Adrenal gland (tissue), 12 donors: ENCODE data around the gene MAGOH. TPM values are rescaled to one million over a fixed set of nuclear protein-coding genes. Genes with fewer than 3 reads are reported as not detected.

Experiments used
- DNase-seq, 7 donors: peaks; one replicate each; pipeline ENCODE4 v3.0.0-alpha.2; 2019 to 2020
- H3K27ac ChIP-seq, 5 donors: fragments of 200-600 bp; sonication (generic) in 4 of 5; 1 replicate in 3 of 5; 2 replicates in 2 of 5; pipeline versions ENCODE4 v1.5.1 to v1.8.0; 2016 to 2020; ENCODE audit warnings: mild to moderate bottlenecking in 1 of 5
- H3K27me3 ChIP-seq: fragments of 200-600 bp; 2 replicates; pipeline ENCODE4 v1.8.0; 2021
- H3K36me3 ChIP-seq, 2 donors: fragments of 200-600 bp; replicated peaks in 1 of 2; 1 replicate in 1 of 2; 2 replicates in 1 of 2; pipeline versions ENCODE4 v1.5.1 to v1.8.0; 2018 to 2022
- H3K4me1 ChIP-seq, 2 donors: fragments of 200-600 bp; replicated peaks in 1 of 2; 1 replicate in 1 of 2; 2 replicates in 1 of 2; pipeline versions ENCODE4 v1.5.1 to v1.8.0; 2018 to 2021
- H3K4me3 ChIP-seq, 4 donors: fragments of 200-600 bp; sonication (generic) in 3 of 4; one replicate each; pipeline ENCODE4 v1.5.1; 2016 to 2018
- H3K9me3 ChIP-seq, 3 donors: fragments of 200-600 bp; sonication (generic) in 1 of 3; replicated peaks in 1 of 3; 1 replicate in 2 of 3; 2 replicates in 1 of 3; pipeline versions ENCODE4 v1.5.1 to v1.8.0; 2016 to 2021
- POLR2A ChIP-seq, 2 donors: fragments of 450-650 bp; IDR thresholded peaks; one replicate each; pipeline ENCODE4 v1.6.1; 2017; ENCODE audit warnings: antibody characterized with exemption in 2 of 2, mild to moderate bottlenecking in 2 of 2, moderate library complexity in 1 of 2
- WGBS, 4 donors: extraction: QIAGEN DNeasy Blood & Tissue Kit in 2 of 4; methylation state at CpG; one replicate each; pipeline versions ENCODE4 v1.1.5 to v1.1.7; 2013 to 2017; 5-methylcytosine and 5-hydroxymethylcytosine counted together
- intact Hi-C, 2 donors: fragments of 100-400 bp; cut with DNase I; formaldehyde crosslinking; loops; one replicate each; pipeline versions ENCODE4 v1.14.1 to v1.15.0; 2022 to 2023
- polyA plus RNA-seq, 3 donors: library from polyadenylated mRNA; stranded (reverse); fragments of 200-250 nt in 2 of 3; fragments of 350-450 nt in 1 of 3; fragmentation: Illumina TruSeq in 1 of 3; extraction: RNeasy Lipid Tissue Mini Kit (QIAGEN cat#74804) in 1 of 3; gene quantifications; one replicate each; pipeline ENCODE4 v1.2.3, GENCODE V29; 2013 to 2014
- total RNA-seq, 9 donors: library from RNA; depleted of rRNA in 4 of 9; stranded (reverse); fragments of >200 nt in 4 of 9; fragments of 120-200 nt in 1 of 9; fragmentation: NEBNext Ultra II Directional in 1 of 9; extraction: Animal tissue kit (Norgen Biotek cat#: 25700) in 1 of 9; gene quantifications; one replicate each; pipeline versions ENCODE4 v1.1.0 to v1.2.4, GENCODE V29; 2013 to 2023
- TF ChIP-seq, protein P1 (sequence below), 6 experiments: fragments of 450-650 bp in 4 of 6; fragments of 200-600 bp in 2 of 6; sonication (generic) in 1 of 6; IDR thresholded peaks; 1 replicate in 5 of 6; 2 replicates in 1 of 6; pipeline versions ENCODE4 v1.5.1 to v1.8.0; 2016 to 2021; ENCODE audit warnings: antibody characterized with exemption in 6 of 6, mild to moderate bottlenecking in 2 of 6, moderate library complexity in 1 of 6
- donor health status: healthy with polysubstance abuse.
- donor health status: Bipolar disorder and iron deficiency.
- donor health status: DM: yes; HTN: yes; CAD: no.
- donor health status: DM: no; HTN: no; CAD: no.
- donor health status: DM: no; HTN: no; CAD: no.
- donor health status: DM: yes; HTN: yes; CAD: no.

Gene MAGOH
- total and polyA plus RNA-seq, 12 donors, result 14.5 to 119 (median 33.3) TPM

DNA sequence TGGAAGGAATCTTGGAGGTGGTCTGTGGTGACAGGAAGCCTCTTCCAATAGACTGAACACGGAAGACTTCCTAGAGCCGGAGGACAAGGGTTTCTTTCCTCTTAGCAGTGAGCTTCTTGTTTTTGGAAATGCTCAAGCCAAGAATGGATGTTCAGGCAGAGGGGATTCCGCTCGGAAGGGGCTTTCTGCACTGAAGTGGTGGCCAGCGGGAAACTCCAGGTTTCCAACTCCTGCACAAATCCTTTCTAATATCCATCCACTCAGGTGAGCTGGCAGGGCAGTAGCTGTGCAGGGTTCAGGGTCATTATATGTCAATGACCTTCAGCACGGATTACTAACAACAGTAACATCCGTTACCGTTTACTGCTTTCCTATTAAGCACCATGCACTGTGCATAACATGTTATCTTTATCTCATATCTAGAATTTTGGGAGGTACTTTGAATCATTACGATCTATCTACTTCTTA lies 42.3 kb downstream of the MAGOH start:
- TF ChIP-seq, protein P1, sequence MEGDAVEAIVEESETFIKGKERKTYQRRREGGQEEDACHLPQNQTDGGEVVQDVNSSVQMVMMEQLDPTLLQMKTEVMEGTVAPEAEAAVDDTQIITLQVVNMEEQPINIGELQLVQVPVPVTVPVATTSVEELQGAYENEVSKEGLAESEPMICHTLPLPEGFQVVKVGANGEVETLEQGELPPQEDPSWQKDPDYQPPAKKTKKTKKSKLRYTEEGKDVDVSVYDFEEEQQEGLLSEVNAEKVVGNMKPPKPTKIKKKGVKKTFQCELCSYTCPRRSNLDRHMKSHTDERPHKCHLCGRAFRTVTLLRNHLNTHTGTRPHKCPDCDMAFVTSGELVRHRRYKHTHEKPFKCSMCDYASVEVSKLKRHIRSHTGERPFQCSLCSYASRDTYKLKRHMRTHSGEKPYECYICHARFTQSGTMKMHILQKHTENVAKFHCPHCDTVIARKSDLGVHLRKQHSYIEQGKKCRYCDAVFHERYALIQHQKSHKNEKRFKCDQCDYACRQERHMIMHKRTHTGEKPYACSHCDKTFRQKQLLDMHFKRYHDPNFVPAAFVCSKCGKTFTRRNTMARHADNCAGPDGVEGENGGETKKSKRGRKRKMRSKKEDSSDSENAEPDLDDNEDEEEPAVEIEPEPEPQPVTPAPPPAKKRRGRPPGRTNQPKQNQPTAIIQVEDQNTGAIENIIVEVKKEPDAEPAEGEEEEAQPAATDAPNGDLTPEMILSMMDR (IDR thresholded peaks at IDR 0.05), result no peak
- no peak for TF ChIP-seq POLR2A (IDR thresholded peaks at IDR 0.05)
- Histone ChIP-seq H3K4me1 (peaks cover 0 to 14% of the 10 kb centered on the region in 2 donors), H3K4me3 (peak overlapping the region in 2 of 4 donors; percentile 85 to 90), H3K27ac (peak overlapping the region in 4 of 5 donors; percentile 90 to 99 (median 94)), H3K27me3 (no peaks in the 10 kb centered on the region), H3K36me3 (peaks cover 0 to 5% of the 10 kb centered on the region in 2 donors), H3K9me3 (no peaks in the 10 kb centered on the region)
- intact Hi-C loops, result no loop called here
- no peak for DNase-seq
- WGBS, 4 donors, result 24 to 32% (median 29%) methylated on average over 9 of the region's 9 CpGs

DNA sequence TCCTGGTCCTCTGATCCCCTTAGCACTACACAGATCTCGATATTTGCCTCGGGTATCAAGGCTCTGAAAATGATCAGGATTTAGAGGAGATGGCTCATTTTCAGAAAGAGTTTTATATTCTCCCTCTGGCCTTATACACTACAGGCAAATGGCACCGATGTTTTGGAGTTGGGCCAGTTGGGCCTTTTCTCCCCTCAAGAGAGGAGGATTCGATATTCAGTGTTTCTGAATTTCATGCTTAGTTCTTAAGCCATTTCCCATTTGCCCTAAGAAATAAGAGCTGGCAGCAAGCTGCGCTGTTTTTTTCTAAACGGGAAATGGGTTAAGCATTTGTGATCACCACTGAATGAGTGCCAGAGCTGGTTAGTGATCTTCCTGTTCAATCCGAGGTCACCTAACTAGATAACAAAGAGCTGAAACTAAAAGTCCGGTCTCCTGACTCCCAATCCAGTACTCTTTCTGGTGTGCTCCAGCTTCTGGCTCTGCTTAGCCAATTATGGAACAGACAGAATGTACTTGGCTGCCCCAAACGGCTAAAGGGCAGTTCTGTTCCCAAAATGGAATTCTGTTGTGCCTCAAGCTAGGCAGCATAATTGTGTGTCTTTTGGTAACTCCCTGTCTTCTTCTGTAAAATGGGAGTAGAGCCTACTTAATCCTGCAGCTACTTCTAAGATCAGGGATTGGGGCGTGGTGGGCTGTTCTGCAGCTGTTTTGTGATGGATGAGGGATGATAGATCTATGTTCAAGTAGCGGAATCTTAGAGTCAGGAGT lies 42.9 kb downstream of the MAGOH start:
- H3K36me3 ChIP-seq, result no peaks in the 10 kb centered on the region
- no peaks in the 10 kb centered on the region for H3K9me3 ChIP-seq
- intact Hi-C loops, result no loop called here
- H3K27ac ChIP-seq, result peak overlapping the region in 2 of 5 donors; percentile 4 to 99
- no peak for TF ChIP-seq POLR2A (IDR thresholded peaks at IDR 0.05)
- TF ChIP-seq, protein P1 (IDR thresholded peaks at IDR 0.05), result no peak
- H3K27me3 ChIP-seq, result no peaks in the 10 kb centered on the region
- 77 to 86% (median 81%) methylated on average over 10 to 11 of the region's 11 CpGs for WGBS, 4 donors
- H3K4me3 ChIP-seq, result peak overlapping the region in 1 of 4 donors; percentile 90
- DNase-seq, result no peak
- peaks cover 0 to 14% of the 10 kb centered on the region in 2 donors for H3K4me1 ChIP-seq

DNA sequence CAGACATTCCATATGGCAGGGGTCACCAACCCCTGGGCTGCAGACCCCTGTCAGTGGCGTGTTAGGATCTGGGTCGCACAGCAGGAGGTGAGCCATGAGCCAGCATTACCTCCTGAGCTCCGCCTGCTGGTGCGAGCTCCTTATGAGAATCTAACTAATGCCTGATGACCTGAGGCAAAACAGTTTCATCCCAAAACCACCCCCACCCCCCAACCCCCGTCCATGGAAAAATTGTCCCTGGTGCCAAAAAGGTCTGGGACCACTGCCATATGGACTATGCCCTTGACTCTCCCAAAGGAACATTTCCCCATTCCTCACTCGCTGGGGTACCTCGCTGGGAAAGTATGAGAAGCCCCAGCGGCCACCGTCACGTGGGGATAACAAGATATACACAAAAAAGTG lies 48.1 kb downstream of the MAGOH start:
- TF ChIP-seq, protein P1 (IDR thresholded peaks at IDR 0.05), result no peak
- intact Hi-C loops, result no loop called here
- 79 to 87% (median 83%) methylated on average over 10 of the region's 10 CpGs for WGBS, 4 donors
- no peak overlapping the region for H3K4me3 ChIP-seq
- no peak for DNase-seq
- no peaks in the 10 kb centered on the region for H3K36me3 ChIP-seq
- no peak overlapping the region for H3K27ac ChIP-seq
- no peaks in the 10 kb centered on the region for H3K27me3 ChIP-seq
- no peaks in the 10 kb centered on the region for H3K4me1 ChIP-seq
- H3K9me3 ChIP-seq, result no peaks in the 10 kb centered on the region

DNA sequence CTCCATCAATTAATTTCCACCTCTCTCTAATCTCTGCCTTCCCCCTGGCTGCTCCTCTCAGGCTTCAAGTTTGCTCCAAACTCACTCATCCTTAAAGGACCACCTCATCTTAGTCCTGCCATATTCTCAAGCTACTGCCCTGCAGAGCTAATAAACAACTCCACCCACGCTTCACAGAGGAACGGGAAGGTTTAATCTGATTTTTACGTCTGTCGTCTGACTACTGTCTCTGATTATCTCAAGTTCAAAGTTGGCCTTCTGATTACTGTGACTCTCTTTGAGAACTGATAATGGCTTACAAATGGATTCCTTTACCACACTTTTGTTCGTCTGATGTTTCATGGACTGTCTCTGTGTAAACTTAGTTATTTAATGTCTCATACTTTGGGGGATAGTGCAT lies 49.3 kb downstream of the MAGOH start:
- 43 to 69% (median 66%) methylated on average over 5 of the region's 5 CpGs for WGBS, 4 donors
- no peak for DNase-seq
- H3K4me1 ChIP-seq, result no peaks in the 10 kb centered on the region
- H3K27me3 ChIP-seq, result no peaks in the 10 kb centered on the region
- H3K36me3 ChIP-seq, result no peaks in the 10 kb centered on the region
- intact Hi-C loops, result no loop called here
- no peak overlapping the region for H3K27ac ChIP-seq
- H3K4me3 ChIP-seq, result no peak overlapping the region
- TF ChIP-seq, protein P1 (IDR thresholded peaks at IDR 0.05), result no peak
- TF ChIP-seq POLR2A (IDR thresholded peaks at IDR 0.05), result no peak
- H3K9me3 ChIP-seq, result no peaks in the 10 kb centered on the region
